Testis (tissue), 2 donors: ENCODE measurements around the gene LRRC8C.

Experiments used
- CTCF ChIP-seq, 3 experiments: fragments of 450-650 bp in 2 of 3; fragments of 200-600 bp in 1 of 3; sonication (generic) in 1 of 3; IDR thresholded peaks; one replicate each; pipeline ENCODE4 v1.5.1; 2016 to 2019; ENCODE audit warnings: antibody characterized with exemption in 3 of 3, mild to moderate bottlenecking in 2 of 3, moderate library complexity in 1 of 3
- POLR2A ChIP-seq: fragments of 450-650 bp; IDR thresholded peaks from one replicate; pipeline ENCODE4 v1.6.1; 2017; ENCODE audit warnings: antibody characterized with exemption, mild to moderate bottlenecking, moderate library complexity

- TF ChIP-seq CTCF (IDR thresholded peaks at IDR 0.05): no peak
- no peak for TF ChIP-seq POLR2A
These were observed 120.8 kb downstream of the LRRC8C start for GRCh38 chr1:89753761-89754160.
